SHP77 (cell line): ENCODE results near the gene TACSTD2.
"Not testable (repeated sequence)": the region's sequence is repeated elsewhere in the genome, so short reads cannot be mapped to it uniquely, and the experiment has no call there.

Experiments used
- DNase-seq, 2 experiments: peaks; one replicate each; lab custom pipeline; 2025; lab: John Stamatoyannopoulos, UW

The TACSTD2 gene

GRCh38 chr1:58563715-58564114, 13.3 kb downstream of the TACSTD2 start:
- DNase-seq: not testable (repeated sequence)

GRCh38 chr1:58561633-58562032, 15.4 kb downstream of the TACSTD2 start:
- no peak for DNase-seq

- no peak for DNase-seq
Observed at GRCh38 chr1:58555393-58555792, 21.7 kb downstream of the TACSTD2 start.

GRCh38 chr1:58551186-58552140, 25.6 kb downstream of the TACSTD2 start:
- DNase-seq: no peak

DNA sequence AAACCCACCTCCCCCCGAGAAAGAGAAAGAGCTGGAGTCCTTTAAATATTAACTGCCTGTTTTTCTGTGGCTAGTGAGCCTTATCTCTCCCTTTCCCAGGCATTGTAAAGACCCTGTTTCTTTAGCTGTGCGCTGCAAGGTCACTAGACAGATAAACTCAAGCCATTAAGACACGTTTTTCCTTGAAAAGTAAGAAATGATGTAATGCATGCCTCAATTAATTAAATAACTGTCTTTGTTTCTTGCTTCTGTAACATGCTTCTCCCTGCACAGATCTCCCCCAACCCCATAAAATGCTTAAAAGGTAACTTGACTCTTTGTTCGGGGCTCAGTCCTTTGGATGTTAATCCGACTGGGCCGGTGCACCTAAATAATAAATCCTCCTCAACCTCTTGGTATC, 27.8 kb downstream of the TACSTD2 start:
- not testable (repeated sequence) for DNase-seq

DNA sequence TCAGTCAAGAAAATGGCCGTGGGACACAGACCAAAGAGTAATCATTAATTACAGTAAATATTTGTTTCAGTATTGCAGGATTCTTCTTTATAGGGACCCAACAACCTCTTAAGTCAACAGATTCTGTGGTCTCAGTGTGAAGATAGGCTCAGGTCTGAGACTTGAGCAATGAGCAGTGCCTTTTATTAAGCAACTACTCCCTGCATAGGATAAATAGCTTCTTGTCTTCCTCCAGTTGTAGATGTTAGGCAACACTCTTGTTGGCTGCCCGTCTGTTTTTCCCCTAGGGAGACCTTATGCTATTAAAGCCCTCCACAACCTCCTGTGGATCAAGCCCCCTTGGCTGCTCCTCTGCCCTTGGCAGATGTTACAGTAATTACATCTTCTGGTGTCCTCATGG, 28.7 kb downstream of the TACSTD2 start:
- no peak for DNase-seq

DNA sequence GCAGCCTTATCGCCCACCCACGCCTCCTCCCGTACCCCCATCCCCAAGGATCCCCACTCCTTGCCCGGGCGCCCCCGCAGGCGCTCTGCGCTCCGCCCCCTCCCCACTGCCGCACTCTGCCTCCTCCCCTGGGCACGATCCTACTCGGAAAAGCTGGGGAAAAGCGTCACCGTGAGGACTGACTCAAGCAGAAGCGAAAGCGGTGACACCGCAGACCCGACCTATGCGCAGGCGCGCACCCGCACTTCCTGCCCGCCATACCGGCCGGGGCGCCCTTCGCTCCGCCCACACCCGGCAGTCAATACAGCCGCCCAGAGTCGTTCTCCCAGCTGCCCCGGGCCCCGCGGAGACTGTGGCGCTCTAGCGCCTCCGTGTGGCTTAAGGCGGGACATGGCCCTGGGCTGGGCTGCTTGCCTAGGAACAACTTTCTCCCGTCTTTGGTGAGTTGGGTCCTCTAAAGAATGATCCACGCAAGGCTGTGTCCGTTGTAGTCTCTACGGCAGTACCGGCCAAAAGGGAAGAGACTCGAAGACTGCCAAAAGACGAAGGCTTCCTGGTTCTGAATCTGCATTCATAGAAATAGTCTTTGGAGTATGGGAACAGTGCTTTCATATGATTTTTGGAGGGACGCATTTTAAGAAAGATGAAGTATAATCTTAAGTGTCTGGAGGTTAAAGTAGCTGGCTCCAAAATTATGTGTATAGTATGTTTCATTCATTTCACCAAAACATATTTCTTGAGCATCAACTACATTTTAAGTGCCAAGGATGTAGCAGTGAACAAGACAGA, 30.3 kb downstream of the TACSTD2 start, which contains the start of gene OMA1:
OMA1 (minus strand) TSS at position 207 of the 789 bp plus-strand sequence. CDS start 7,432 bp downstream, outside the sequence.
- DNase-seq: peak; percentile 91 to 92

- peak; percentile 19 to 66 for DNase-seq
Observed at GRCh38 chr1:58545591-58546519, 31.2 kb downstream of the TACSTD2 start.

GRCh38 chr1:58543260-58543659, 33.8 kb downstream of the TACSTD2 start:
- no peak for DNase-seq

- no peak for DNase-seq
Observed at GRCh38 chr1:58539553-58539952, 37.5 kb downstream of the TACSTD2 start.

- no peak for DNase-seq
Observed at GRCh38 chr1:58538821-58539220, 38.2 kb downstream of the TACSTD2 start.

- not testable (repeated sequence) for DNase-seq
Observed at GRCh38 chr1:58531842-58532241, 45.2 kb downstream of the TACSTD2 start.

DNA sequence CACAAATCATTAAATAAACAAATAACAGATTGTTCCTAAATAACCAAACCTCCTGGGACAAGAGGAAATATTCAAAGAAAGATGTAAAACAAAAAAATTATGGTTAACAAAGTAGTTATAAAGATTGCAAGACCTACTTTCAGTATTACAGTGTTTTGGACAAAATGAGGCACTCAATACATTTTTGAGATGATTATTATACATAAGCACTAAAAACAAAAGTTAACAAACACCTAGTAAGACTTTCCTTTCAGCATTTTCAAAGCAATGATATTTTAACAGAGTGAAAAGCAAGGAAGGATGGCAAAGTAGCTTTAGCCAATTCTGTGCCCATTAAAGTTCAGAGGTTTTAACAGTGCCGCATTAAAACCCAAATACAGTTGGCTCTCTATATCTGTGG, 47.8 kb downstream of the TACSTD2 start:
- no peak for DNase-seq

- DNase-seq: no peak
Observed at GRCh38 chr1:58528518-58528917, 48.5 kb downstream of the TACSTD2 start.
